Stimulated activated memory B cell treated with anti-CD40 and anti-IgM and Interleukin-4, amounts not matched to agents 10 μg/mL and 1 μg/mL and 100 μg/mL, for 72 hours (primary cell): Measurements from ENCODE around the gene NF2.

Experiments
- ATAC-seq: fragments of 150-1000 bp; cut with Tn5 transposase; 2 replicates; pipeline ENCODE4 v1.10.0; 2021
- H3K27ac Mint-ChIP-seq: one replicate; pipeline ENCODE4 v1.8.0; 2022; ENCODE audit warnings: mild to moderate bottlenecking, mixed read lengths
- H3K27me3 Mint-ChIP-seq: one replicate; pipeline ENCODE4 v1.8.0; 2022; ENCODE audit warnings: mixed read lengths
- H3K36me3 Mint-ChIP-seq: one replicate; pipeline ENCODE4 v1.8.0; 2022; ENCODE audit warnings: mixed read lengths
- H3K4me1 Mint-ChIP-seq: one replicate; pipeline ENCODE4 v1.8.0; 2022; ENCODE audit warnings: mixed read lengths
- H3K4me3 Mint-ChIP-seq: one replicate; pipeline ENCODE4 v1.8.0; 2022; ENCODE audit warnings: mild to moderate bottlenecking, moderate library complexity, mixed read lengths
- H3K9me3 Mint-ChIP-seq: one replicate; pipeline ENCODE4 v1.8.0; 2022; ENCODE audit warnings: mixed read lengths

NF2 gene

GRCh38 chr22:29617922-29618629 is 14.6 kb downstream of the NF2 start:
- Mint-ChIP-seq H3K36me3 (no peaks in the 10 kb centered on the region), H3K4me3 (no peak overlapping the region), H3K9me3 (no peaks in the 10 kb centered on the region), H3K4me1 (peaks cover 48% of the 10 kb centered on the region), H3K27me3 (no peaks in the 10 kb centered on the region), H3K27ac (peak overlapping the region; percentile 81)
- ATAC-seq = peak; percentile 83

DNA sequence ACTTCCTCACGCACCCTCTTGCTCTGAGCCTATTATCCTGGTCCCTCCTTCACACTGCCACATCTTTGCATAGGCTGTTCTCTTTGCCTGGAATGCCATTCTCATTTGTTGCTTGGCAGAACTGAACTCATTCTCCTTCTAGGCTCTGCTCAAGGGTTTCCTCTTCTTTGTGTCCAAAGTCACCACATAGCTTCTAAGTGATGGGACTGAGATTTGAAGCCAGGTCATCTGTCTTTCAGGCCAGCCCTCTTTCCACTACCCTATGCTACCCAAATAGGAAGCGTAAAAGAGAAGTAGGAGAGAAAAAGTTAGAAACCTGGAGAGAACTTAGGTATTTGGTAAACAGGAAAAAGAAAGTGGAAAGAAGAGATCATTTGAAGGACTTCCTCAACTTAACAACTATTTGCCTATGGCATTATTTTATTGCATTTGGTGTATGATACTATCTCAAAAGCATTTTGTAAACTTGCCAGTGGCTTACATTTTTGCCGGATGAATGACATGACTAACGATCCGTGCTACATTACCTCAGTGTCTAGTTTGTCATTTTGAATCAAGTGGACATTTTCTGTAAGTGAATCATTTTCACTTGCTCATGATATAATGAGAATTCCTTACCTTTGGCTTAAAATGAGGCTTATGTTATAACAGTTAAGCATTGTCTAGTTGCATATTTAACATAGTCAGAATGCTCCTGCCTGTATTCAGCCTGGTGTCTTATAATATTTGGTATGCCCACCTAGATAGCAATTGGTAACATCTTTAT is 18.5 kb downstream of the NF2 start:
- H3K27me3 Mint-ChIP-seq = no peaks in the 10 kb centered on the region
- no peak for ATAC-seq
- H3K4me3 Mint-ChIP-seq = no peak overlapping the region
- H3K36me3 Mint-ChIP-seq = no peaks in the 10 kb centered on the region
- H3K27ac Mint-ChIP-seq = peak overlapping the region; percentile 58
- no peaks in the 10 kb centered on the region for H3K9me3 Mint-ChIP-seq
- H3K4me1 Mint-ChIP-seq = peaks cover 74% of the 10 kb centered on the region

DNA sequence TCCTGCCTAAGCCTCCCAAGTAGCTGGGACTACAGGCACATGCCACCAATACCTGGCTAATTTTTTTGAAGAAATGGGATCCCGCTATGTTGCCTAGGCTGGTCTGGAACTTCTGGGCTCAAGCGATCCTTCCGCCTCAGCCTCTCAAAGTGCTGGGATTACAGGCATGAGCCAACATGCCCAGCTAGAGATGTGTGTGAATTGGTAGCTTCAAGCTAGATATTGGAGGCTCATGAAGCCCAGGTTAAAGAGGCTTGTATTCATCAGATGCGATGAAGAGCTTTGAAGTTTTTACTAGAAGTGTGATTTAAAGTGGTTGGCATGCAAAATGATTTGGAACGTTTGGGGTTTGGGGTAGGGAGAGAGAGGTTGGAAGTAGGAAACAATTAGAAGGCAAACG is 19.6 kb downstream of the NF2 start:
- Mint-ChIP-seq H3K4me1 (peaks cover 63% of the 10 kb centered on the region), H3K27me3 (no peaks in the 10 kb centered on the region), H3K4me3 (no peak overlapping the region), H3K27ac (peak overlapping the region; percentile 9), H3K9me3 (no peaks in the 10 kb centered on the region), H3K36me3 (no peaks in the 10 kb centered on the region)
- ATAC-seq = no peak

- no peak for ATAC-seq
- no peak overlapping the region for H3K4me3 Mint-ChIP-seq
- peak overlapping the region; percentile 9 for H3K27ac Mint-ChIP-seq
- peaks cover 57% of the 10 kb centered on the region for H3K4me1 Mint-ChIP-seq
- no peaks in the 10 kb centered on the region for H3K9me3 Mint-ChIP-seq
- H3K27me3 Mint-ChIP-seq = no peaks in the 10 kb centered on the region
- no peaks in the 10 kb centered on the region for H3K36me3 Mint-ChIP-seq
Observed at GRCh38 chr22:29623553-29624169, 20.2 kb downstream of the NF2 start.

GRCh38 chr22:29625090-29625825 is 21.8 kb downstream of the NF2 start:
- Mint-ChIP-seq H3K27ac (peak overlapping the region; percentile 80), H3K27me3 (no peaks in the 10 kb centered on the region), H3K4me3 (no peak overlapping the region), H3K36me3 (no peaks in the 10 kb centered on the region), H3K9me3 (no peaks in the 10 kb centered on the region), H3K4me1 (peaks cover 48% of the 10 kb centered on the region)
- no peak for ATAC-seq

DNA sequence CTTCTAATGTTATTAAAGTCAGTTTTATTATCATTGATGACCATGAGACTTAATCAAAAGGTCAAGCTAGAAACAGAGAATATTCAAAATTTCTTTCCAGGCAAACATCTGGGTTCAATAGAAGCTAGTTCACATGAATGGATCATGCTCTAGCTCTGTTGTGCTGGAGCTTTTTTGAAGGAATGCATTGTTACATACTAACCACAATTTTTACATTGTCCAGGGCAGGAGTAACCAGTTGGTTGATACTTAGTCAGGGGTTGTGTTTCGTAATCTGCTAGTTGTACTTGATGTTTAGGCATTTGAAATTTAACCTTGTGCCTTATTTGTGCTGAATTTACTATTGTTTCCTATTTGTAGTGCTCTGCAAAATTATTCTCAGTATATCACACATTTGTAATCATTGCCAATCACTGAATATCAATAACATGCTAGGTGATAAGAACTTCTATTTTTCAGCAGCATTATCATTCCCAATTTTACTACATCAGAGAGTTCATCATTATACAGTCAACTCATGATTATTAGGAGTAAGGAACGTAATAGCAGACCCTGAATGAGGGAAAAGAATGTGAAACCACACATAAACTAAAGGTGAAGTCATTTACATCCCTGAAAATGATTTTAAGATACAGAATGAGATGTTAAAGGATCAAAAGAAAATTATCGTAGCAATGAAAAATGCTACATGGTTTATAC is 23.2 kb downstream of the NF2 start:
- no peak for ATAC-seq
- no peaks in the 10 kb centered on the region for H3K27me3 Mint-ChIP-seq
- no peak overlapping the region for H3K4me3 Mint-ChIP-seq
- H3K4me1 Mint-ChIP-seq = peaks cover 38% of the 10 kb centered on the region
- no peaks in the 10 kb centered on the region for H3K36me3 Mint-ChIP-seq
- no peak overlapping the region for H3K27ac Mint-ChIP-seq
- H3K9me3 Mint-ChIP-seq = no peaks in the 10 kb centered on the region

GRCh38 chr22:29627196-29627535 is 23.7 kb downstream of the NF2 start:
- Mint-ChIP-seq H3K9me3 (no peaks in the 10 kb centered on the region), H3K4me3 (no peak overlapping the region), H3K36me3 (no peaks in the 10 kb centered on the region), H3K4me1 (peaks cover 36% of the 10 kb centered on the region), H3K27me3 (no peaks in the 10 kb centered on the region), H3K27ac (no peak overlapping the region)
- ATAC-seq = no peak

- H3K9me3 Mint-ChIP-seq = no peaks in the 10 kb centered on the region
Observed at GRCh38 chr22:29628996-29629902, 25.8 kb downstream of the NF2 start.

DNA sequence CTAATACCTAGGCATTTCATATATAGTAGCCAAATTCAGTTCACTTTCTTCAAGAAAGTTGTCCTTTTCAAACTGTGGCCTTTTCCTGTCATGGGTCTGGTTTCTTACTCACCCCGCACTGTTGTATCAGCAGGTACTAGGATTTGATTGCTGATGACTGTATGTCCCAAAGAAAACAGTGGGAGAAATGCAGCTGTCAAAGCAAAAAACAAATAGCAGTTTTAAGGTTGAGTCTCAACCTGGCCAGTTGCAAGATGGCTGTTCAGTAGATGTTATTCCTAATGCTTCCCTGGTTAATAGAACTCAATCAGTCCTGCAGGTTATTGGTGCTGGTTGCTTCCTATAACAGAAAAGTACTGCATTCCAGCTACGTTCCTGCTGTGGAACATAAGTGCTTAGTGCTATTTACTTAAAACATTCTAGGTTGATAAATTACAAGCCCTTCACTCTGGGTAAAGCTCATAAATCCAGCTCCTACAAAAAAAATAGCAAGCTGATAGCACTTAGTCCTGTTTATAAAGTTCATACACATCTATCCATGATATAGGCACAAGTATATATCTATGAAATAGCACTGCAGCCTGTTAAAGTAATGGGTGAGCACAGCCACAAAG is 26.6 kb downstream of the NF2 start:
- H3K4me1 Mint-ChIP-seq = peaks cover 27% of the 10 kb centered on the region
- no peaks in the 10 kb centered on the region for H3K36me3 Mint-ChIP-seq
- H3K27ac Mint-ChIP-seq = no peak overlapping the region
- H3K4me3 Mint-ChIP-seq = no peak overlapping the region
- H3K9me3 Mint-ChIP-seq = no peaks in the 10 kb centered on the region
- H3K27me3 Mint-ChIP-seq = no peaks in the 10 kb centered on the region
- no peak for ATAC-seq

More at GRCh38 chr22:29628996-29629902, 25.8 kb downstream of the NF2 start:
- no peak overlapping the region for H3K4me3 Mint-ChIP-seq
- ATAC-seq = no peak
- no peak overlapping the region for H3K27ac Mint-ChIP-seq
- peaks cover 35% of the 10 kb centered on the region for H3K4me1 Mint-ChIP-seq
- no peaks in the 10 kb centered on the region for H3K36me3 Mint-ChIP-seq
- no peaks in the 10 kb centered on the region for H3K27me3 Mint-ChIP-seq

DNA sequence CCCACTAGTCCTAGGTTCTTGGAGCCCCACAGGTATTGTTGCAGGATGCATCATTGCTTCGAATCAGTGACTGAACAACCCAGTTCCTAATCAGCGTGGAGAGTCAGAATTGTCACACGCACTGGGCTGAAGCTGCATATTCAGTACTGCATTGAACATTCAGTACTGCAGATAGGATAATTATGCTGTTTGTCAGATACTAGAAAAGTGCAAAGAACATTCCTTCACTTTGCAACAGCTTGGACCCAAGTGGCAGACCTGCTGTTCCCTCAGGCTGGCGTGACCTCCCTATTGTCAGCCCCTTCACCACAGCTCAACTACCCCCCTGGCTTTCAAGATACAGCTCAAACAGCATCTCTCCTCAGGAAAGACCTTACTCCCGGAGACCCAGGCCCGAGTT is 27.6 kb downstream of the NF2 start:
- peaks cover 20% of the 10 kb centered on the region for H3K4me1 Mint-ChIP-seq
- no peaks in the 10 kb centered on the region for H3K36me3 Mint-ChIP-seq
- no peaks in the 10 kb centered on the region for H3K9me3 Mint-ChIP-seq
- H3K27ac Mint-ChIP-seq = no peak overlapping the region
- H3K4me3 Mint-ChIP-seq = no peak overlapping the region
- H3K27me3 Mint-ChIP-seq = no peaks in the 10 kb centered on the region
- no peak for ATAC-seq

GRCh38 chr22:29631725-29632124 is 28.3 kb downstream of the NF2 start:
- Mint-ChIP-seq H3K27ac (no peak overlapping the region), H3K27me3 (no peaks in the 10 kb centered on the region)

DNA sequence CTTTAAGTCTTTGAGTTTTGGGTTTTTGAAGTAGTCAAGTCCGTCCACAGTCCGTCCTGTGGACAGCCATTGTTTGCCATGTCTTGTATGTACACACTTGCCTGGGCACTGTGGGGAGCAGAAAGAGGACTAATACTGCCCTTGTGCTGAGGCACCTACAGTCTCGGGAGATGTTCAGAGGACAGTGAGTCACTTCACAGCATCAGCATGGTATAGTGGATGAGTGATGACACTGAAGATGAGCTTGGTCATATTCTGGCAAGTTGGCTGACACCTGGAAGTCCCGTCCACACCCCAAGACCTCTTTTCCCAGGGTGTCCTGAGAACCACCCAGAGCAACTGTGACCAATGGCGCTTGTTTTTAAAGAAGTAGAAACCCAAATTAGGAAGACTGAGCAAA is 29.2 kb downstream of the NF2 start:
- H3K27ac Mint-ChIP-seq = no peak overlapping the region

More at GRCh38 chr22:29631725-29632124, 28.3 kb downstream of the NF2 start:
- H3K4me3 Mint-ChIP-seq = no peak overlapping the region
- H3K36me3 Mint-ChIP-seq = no peaks in the 10 kb centered on the region
- ATAC-seq = no peak
- peaks cover 19% of the 10 kb centered on the region for H3K4me1 Mint-ChIP-seq
- no peaks in the 10 kb centered on the region for H3K9me3 Mint-ChIP-seq

DNA sequence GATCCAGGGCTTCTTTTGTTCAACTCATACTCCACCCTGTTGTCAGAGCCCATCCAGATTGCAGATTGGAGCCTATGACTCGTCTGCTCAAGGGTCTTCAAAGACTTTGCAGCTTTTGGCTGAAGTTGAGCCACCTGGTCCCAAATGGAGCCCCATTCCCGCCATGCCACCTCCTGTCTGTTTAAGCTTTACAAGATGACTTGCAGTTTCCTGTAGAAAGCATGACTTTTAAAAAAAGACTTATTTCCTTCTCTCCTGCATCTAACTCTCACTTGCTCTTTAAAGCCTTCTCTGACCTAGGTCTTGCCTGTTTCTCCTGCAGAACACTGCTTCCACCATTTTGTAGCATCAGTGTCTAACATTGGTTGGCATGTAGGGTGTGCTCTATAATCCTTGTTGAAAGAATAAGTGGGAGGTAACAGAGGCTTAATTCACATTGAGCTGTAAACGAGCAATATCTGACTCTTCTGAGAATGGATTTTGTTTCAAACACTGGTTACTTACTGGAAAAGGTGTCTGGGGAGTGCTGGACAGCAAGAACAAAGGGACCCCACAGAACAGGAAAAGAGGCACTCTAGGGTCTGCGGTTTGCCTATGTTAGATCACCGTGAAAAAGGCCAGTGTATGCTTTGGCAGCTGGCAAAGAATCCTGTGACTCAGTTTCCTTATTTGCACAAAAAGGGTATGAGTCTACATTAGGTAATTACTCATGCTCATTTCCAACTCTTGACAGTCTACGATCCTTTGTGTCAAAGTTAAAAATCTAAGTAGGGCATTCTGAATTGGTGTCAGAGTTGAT is 30.3 kb downstream of the NF2 start:
- Mint-ChIP-seq H3K36me3 (peaks cover 8% of the 10 kb centered on the region), H3K4me3 (no peak overlapping the region), H3K27me3 (no peaks in the 10 kb centered on the region), H3K27ac (no peak overlapping the region), H3K4me1 (peaks cover 19% of the 10 kb centered on the region), H3K9me3 (no peaks in the 10 kb centered on the region)
- no peak for ATAC-seq

More for the DNA sequence above, 29.2 kb downstream of the NF2 start:
- peaks cover 4% of the 10 kb centered on the region for H3K36me3 Mint-ChIP-seq
- no peaks in the 10 kb centered on the region for H3K27me3 Mint-ChIP-seq
- no peaks in the 10 kb centered on the region for H3K9me3 Mint-ChIP-seq
- H3K4me3 Mint-ChIP-seq = no peak overlapping the region
- no peak for ATAC-seq
- peaks cover 19% of the 10 kb centered on the region for H3K4me1 Mint-ChIP-seq
